Stimulated activated CD8-positive, alpha-beta memory T cell treated with anti-CD3 and anti-CD28 coated beads, Interleukin-4, amount 100 ng/mL, for 4 hours (primary cell): ENCODE results near the gene HS3ST3B1.

Source experiments
- DNase-seq, 2 donors: peaks; one replicate each; pipeline ENCODE4 v3.0.0-alpha.2; 2020; ENCODE audit warnings: low read depth in 2 of 2, low spot score in 1 of 2

HS3ST3B1 gene

DNA sequence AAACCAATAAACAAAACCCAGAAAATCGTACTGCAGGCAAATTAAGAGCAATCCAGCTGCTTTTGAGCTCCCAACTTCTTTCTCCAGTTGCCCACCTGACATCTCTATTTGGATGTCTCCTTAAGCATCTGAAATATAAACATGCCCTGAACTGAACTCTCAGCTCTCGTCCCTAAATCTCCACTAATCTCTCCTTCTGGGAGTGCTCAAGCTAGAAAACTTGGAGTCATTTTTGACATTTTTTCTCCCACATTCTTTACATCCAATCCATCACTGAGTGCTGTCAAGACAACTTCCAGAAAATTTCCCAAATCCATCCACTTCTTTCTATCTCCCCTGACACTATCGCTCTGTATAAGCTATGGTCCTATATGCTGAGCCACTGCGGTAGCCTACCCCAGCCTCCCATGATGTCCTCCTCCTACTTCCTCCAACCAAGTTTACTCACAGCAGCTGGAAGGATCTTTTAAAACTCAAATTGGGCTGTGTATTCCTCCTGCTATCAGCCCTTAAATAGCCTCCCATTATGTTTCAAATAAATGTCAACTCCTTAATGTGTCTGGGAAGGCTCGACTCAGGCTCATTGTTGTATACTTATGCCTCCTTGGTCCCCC, 53.1 kb downstream of the HS3ST3B1 start:
- no peak for DNase-seq

DNA sequence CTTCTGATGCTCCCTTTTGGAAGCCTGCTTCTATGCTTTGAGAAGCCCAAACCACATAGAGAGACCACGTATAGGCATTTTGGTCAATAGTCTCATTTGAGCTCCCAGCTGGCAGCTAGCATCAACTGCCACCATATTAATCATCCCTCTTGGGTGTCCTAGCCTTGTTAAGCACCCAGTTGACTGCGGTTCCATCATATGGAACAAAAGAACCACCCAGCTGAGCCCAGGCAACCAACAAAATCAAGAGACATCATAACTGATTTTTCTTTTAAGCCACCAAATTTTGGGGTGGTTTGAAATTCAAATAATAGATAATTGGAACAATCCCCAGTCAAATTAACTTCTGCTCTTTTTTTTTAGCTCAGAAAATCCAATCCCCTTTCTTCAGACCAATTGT, 53.9 kb downstream of the HS3ST3B1 start:
- DNase-seq: no peak

DNA sequence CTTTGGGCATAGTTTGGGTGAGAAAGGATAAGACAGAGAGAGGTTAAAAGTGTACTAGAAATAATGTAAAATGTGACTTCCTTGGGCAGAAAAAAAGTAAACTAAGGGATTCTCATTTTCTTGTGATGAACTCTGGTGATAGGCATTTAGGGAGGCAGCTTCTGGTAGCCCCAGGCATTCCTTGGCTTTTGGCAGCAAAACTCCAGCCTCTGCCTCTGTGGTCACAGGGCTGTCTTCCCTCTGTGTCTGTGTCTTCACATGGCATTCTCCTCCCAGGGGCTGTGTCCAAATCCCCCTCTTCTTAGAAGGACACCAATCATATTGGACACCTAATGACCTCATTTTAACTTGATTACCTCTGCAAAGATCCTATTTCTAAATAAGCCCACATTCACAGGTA, 54.7 kb downstream of the HS3ST3B1 start:
- no peak for DNase-seq

DNA sequence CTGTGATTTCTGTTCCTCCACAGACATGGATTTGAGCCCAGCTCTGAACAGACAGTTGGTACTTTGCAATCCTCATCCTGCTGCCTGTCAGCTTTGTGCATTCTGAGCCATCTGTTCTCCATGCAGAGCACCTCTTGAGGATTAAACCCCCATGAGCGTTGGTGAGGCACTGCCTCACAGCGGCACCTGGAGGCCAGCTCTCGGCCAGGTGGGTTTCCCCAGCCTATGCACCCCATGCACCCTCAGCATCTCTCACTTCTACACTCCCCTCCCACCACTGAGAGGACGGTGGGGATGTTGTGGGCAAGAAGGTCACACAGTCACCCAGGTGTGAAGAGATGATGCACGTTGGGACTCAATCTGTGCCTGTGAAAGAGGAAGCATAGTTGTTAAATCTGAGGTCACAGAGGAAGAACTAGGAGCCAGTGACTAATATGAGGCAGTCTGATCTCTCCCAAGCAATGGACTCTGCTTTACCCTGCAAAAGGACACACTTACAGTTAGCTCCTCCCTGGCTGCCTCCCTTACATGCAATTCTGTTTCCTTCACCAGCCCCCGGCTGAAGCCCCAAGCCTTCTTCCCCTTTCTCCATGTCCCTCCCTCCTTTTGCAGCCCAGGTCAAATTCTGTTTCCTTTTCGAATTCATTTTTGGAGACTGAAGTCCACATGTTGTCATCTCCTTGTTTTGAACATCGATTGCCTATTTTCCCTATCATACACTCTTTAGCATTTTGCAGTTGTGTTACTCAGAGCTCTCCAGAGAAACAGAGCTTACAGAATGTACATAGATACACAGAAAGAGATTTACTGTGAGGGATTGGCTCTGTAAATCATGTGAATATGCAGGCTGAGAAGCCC, 58.5 kb downstream of the HS3ST3B1 start:
- peak in 1 of 2 donors; percentile 38 for DNase-seq

DNA sequence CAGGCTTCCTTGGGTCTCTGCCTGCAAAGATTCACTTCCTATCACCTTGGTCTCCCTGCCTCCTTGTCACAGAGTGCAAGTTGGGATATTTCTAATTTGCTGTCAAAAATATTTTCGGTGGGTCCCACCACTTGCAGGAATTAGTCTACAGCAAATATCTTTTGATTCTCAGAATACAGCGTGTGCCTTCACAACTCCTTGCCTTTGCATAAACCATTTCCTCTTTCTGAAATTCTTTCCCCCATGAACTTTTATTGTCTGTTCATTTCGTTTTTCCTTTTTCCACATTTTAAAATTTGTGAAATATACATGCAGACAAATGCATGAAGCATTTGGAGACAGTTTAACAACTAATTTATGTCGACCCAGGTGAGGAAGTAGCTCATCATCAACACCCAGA, 60.0 kb downstream of the HS3ST3B1 start:
- DNase-seq: no peak

DNA sequence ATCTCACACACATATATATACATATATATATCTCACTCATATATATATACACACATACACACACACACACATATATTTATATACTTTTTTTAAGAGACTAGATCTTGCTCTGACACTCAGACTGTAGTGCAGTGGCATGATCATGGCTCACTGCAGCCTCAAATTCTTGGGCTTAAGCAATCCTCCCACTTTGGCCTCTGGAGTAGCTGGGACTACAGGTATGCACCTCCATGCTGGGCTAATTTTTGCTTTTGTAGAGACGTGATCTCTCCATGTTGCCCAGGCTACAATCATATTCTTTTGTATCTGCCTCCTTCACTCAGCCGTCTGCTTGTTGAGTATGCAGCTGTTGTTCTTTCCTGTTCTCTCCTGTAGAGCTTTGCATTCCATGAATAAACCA, 60.6 kb downstream of the HS3ST3B1 start:
- no peak for DNase-seq

DNA sequence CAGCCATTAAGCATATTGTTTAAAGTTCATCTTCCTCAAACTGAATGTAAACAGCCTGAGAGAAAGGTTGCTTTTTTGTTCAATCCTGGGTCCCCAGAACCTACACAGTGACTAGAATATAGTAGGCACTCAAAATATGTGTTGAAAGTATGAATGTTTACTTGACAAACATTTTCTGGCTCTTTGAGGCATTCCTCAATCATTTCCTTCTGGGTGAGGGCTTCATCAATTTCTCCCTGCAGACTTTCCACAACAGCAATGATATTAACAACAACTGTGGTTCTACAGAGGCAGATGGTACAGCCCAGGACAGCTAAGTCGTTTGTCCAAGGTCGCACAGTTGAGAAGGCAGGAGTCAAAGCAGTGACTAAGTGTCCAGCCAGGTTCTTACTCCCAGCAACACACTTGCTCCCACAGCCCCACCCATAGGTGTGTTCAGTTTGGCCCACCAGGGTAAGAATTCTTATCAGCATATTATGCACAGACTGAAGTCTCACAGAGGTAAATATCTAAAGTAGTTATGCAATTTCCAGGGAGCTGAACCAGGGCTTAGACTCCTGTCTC, 61.1 kb downstream of the HS3ST3B1 start:
- DNase-seq: no peak

DNA sequence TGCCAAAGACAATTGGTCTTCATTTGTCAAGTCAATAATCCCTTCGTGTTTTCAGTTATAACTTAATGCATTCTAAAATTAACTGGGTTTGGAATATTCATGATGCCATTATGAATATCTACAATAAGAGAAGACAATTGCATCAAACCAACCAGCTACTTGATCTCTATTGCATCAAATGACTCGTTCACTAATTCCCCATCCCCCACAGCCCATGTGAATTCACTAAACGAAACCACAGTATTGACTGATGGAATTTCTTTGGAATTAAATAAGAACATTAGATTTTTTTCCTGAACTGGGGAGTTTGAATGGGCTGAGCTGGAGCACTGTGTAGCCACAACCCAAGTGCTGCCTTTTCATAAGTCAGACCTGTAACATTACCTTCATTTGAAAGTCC, 65.3 kb downstream of the HS3ST3B1 start:
- no peak for DNase-seq

DNA sequence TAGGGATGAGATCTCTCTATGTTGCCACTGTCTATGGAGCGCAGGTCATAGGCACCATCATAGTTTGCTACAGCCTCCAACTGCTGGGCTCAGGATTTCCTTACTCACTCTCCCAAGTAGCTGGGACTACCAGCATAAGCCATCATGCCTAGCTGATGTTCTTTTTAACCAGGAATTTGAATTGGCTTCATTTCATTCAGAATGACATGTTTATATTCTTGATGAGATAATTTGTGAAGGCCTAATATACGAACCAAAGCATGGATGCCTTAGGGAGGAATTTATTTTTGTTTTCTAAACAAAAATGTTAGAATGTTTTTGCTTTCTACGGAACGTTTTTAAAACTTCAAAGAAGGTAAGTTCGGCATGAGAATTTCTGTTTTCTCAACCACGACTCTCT, 71.6 kb downstream of the HS3ST3B1 start:
- DNase-seq: no peak

DNA sequence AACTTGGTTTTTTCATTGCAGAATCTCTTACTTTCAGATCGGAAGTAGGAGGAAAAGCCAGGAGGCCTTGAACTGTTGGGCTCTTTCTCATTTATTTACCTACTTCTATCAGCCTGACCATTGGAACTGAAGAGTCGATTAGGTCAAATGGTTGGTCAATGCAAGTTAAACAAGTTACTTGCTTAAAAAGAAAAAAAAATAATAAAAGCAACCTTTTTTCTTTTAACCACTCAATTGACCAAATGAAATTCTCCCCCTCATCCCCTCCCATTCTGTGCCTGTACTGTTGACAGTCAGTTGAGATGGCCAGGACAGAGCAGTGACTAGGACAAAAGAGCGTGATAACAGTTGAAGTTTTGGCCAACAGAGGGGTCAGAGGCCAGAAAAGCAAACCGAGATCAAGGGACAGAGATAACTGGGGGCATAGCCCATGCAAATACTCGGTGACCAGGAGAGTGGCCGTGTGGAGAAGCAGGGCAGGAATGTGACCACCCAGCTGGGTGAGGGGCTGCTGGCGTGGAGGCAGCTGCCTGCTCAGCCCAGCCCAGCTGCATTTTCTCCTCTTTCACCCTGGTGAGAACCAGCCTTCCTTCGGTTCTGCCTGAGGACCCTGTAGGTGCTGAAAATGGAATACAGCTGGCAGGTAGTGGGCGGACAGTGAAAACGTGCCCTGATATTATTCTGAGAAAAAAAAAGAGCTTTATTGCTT, 72.2 kb downstream of the HS3ST3B1 start:
- no peak for DNase-seq

DNA sequence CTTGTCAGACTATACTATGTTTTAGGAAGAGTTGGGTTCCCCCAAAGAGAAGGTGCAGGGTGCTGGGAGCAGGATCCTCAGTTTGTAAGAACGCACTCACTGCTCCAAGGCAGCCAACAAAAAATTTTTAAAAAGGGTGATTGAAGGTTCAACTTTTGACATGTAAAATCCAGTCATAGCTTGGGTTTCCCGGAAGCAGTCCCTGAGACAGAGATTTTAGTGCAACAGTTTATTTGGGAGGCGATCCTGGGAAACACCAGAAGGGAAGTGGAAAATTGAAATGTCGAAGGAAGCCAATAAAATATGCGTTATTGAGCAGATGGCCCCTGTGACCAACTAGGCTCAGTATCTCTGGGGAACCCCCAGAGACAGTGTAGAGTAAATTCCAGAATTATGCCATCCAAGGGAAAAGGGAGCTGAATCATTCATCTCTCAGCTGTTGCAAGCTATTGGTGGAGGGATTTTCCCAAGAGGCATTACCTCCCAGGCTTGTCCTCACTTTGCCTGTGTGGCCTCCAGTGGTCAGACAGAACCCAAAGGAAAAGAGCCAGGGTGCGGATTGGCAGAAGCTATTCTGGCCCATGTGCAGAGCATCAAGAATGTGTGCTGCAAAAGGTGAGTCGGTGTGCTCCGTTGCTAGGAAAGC, 72.9 kb downstream of the HS3ST3B1 start:
- DNase-seq: no peak

DNA sequence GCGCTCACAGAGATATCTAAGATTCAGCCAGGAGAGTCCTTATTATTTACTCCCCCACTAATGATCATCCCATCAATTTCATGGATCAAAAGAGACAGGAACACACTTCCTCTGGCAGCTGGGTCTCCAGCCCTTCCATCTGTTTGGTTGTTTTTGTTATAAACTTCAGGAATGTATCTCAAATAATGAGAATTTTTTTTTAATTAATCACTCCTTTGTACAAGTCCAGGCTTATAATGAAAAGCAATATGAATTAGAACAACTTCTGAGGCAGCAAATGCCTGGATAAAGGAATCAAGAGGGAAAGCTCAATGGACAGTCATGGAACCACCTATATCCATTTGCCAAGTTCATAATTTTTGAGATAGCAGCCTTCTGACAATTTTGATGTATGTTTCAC, 73.4 kb downstream of the HS3ST3B1 start:
- DNase-seq: no peak

DNA sequence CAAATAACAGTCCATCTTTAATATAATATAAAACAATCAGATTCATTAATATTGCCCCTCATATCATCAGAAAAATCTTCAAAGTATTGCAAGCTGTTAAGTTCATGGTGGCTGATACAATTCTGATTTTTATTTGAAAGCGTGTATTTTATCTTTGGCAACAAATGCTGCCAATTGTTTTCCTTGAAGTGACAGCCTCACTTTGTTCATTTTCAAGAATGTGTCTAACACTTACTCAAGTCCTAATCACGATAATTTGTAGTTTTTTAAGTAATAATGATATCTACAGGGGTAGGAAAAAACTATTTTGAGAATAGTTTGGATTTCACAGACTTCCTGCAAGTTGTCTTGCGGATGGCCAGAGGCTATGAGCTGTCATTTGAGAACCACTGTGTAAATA, 75.8 kb downstream of the HS3ST3B1 start:
- DNase-seq: no peak

DNA sequence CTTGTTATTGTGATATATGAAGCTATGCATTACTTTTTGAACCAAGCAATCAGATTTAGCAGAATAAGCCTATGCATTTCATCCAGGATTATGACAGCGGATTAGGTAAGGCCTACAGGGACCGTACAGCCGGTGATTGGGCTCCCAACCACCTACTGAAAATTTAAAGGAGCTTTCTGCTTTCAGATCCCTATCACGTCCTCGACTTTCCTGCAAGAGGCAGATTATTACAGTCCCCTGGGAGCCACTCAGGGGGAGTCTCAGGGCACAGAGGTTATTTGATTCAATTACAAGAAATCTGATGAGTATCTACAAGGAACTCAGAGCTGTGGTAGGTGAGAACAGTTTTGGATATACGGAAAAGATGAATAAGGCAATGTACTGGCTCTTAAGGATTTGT, 80.7 kb downstream of the HS3ST3B1 start:
- no peak for DNase-seq

DNA sequence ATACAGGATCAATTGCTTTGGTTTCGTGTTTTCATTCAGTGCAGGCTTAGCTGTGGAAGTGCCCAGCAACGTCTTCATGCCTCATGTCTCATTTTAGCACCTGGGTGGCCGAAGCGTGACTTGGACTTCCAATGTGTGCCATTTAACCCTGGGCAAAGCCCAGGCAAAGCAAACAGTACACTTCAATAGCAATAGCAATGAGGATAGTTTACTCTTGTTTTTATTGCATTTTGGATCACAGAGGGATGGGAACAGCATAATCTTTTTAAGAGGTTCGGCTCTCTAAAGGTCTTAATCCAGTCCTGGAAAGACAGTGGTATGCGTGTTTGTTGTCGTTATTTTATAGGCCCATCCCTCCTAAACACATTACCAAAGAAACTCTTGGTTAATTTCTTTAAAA, 86.2 kb downstream of the HS3ST3B1 start:
- no peak for DNase-seq

DNA sequence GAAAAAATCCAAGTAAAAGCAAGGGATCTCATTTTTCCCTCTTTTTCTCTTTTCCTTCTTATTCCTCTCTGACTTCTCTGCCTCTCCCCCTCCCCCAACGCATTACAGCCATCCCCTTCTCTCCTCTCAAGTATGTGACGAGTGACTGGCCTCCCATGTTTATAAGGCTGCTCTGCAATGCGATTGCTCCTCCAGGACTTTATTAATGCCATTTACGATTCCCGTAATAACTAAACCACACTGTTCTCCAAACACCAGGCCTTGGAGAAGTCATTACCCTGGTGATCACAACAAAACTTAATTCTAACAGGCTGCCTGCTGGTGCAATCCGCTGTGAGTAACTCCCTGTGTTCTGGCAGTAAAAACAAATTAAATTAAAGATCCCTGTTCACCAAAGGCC, 88.8 kb downstream of the HS3ST3B1 start:
- no peak for DNase-seq

DNA sequence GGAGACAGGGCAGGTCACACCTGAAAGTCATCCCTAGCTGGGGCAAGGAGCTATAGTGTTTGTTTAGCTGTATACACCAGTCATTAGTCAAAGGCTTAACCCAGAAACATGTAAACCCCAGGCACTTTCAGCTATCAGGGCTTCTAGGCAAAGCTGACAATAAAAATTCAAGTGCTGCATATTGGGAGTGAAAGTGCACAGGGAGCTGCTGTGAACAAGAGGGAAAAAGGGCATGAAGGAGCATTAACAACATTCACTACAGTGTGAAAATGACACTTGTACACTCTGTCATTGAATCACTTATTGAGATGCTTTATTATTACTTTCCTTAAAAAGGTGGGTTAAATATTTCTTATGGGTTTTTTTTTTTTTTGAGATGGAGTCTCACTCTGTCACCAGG, 92.8 kb downstream of the HS3ST3B1 start:
- no peak for DNase-seq

DNA sequence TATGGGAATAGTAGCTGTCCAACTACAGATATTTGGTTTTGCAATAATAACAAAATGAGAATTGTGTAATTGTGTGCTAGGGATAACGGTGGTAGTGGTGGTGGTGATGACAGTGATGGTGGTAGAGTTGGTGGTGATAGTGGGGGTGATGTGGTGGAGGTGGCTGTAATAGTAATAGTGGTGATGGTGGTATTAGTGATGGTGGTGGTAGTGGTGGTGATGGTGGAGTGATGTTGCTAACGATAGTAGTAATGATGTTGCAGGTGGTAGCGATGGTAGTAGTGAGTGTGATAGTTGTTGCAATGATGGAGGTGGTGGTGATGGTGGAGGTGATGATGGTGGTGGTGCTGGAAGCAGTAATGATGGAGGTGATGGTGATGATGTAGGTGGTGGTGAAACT, 94.4 kb downstream of the HS3ST3B1 start:
- no peak for DNase-seq

DNA sequence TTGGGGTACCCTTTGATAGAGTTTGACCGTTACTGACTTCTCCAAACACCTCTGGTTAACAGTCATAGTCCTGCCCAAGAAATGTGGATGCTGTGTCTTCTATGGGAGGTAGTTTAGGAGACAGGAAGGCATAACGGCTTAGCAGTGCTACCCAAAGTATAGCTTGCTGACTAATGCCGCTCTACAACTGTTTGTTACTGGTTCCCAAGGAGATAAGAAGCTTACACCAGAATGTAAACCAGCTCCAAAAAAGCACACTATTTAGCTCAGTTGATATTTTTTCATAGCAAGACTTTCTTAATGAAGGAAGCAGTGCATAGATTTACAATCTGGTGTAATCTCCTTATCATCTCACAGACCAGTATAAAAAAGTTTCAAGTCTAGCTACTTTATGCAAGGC, 95.7 kb downstream of the HS3ST3B1 start:
- no peak for DNase-seq

DNA sequence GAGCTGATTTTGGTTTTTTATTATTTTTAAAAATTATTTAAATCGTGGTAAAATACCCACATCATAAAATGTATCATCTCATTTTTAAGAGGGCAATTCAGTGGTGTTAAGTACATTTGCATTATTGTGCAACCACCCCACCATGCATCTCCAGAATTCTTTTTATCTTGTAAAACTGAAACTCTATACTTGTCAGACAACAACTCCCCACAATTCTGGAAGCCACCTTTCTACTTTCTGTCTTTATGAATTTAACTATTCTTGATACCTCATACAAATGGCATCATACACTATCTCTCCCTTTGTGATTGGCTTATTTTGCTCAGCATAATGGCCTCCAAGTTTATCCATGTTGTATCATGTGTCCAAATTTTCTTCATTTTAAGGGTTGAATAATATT, 97.9 kb downstream of the HS3ST3B1 start:
- no peak for DNase-seq
